SK-N-SH treated with all-trans-retinoic acid at 6 μM for 48 hours (cell line): Measurements from ENCODE around the gene ZDHHC19.

ENCODE experiments used
- ARNTL ChIP-seq: fragments of 450-650 bp; formaldehyde crosslinking; IDR thresholded peaks from 2 replicates; pipeline ENCODE4 v1.5.0; 2020; ENCODE audit warnings: low read depth, mild to moderate bottlenecking, moderate library complexity, borderline replicate concordance
- CSDC2 ChIP-seq: fragments of 250-450 bp; sonication (Bioruptor Pico); IDR thresholded peaks from 2 replicates; pipeline ENCODE4 v1.5.0; 2020; ENCODE audit warnings: mild to moderate bottlenecking, moderate library complexity
- GLIS3 ChIP-seq: fragments of 250-450 bp; sonication (Bioruptor Pico); IDR thresholded peaks from 2 replicates; pipeline ENCODE4 v1.5.0; 2020; ENCODE audit warnings: mild to moderate bottlenecking, moderate library complexity
- OSR1 ChIP-seq: fragments of 250-450 bp; sonication (Bioruptor Pico); IDR thresholded peaks from 2 replicates; pipeline ENCODE4 v1.8.0; 2022; ENCODE audit warnings: moderate library complexity, mild to moderate bottlenecking, inconsistent platforms
- SNAI2 ChIP-seq: fragments of 250-450 bp; sonication (Bioruptor Pico); IDR thresholded peaks from 2 replicates; pipeline ENCODE4 v1.5.0; 2020; ENCODE audit warnings: mild to moderate bottlenecking, moderate library complexity
- ZC3H10 ChIP-seq: fragments of 250-450 bp; sonication (Bioruptor Pico); IDR thresholded peaks from 2 replicates; pipeline ENCODE4 v1.5.1; 2021; ENCODE audit warnings: mild to moderate bottlenecking, moderate library complexity
- ZFP3 ChIP-seq: fragments of 250-450 bp; sonication (Bioruptor Pico); IDR thresholded peaks from 2 replicates; pipeline ENCODE4 v1.5.0; 2020; ENCODE audit warnings: mild to moderate bottlenecking, moderate library complexity
- ZNF565 ChIP-seq: fragments of 450-650 bp; formaldehyde crosslinking; conservative IDR thresholded peaks from 2 replicates; pipeline ENCODE4 v1.5.0; 2020; ENCODE audit warnings: low read depth, mild to moderate bottlenecking, moderate library complexity
- ZNF70 ChIP-seq: fragments of 450-650 bp; formaldehyde crosslinking; IDR thresholded peaks from 2 replicates; pipeline ENCODE4 v1.5.0; 2020; ENCODE audit warnings: mild to moderate bottlenecking, moderate library complexity
- TF ChIP-seq, protein P1 (sequence below): fragments of 250-450 bp; sonication (Bioruptor Pico); IDR thresholded peaks from 2 replicates; pipeline ENCODE4 v1.8.0; 2020; ENCODE audit warnings: mild to moderate bottlenecking, moderate library complexity, borderline replicate concordance

DNA sequence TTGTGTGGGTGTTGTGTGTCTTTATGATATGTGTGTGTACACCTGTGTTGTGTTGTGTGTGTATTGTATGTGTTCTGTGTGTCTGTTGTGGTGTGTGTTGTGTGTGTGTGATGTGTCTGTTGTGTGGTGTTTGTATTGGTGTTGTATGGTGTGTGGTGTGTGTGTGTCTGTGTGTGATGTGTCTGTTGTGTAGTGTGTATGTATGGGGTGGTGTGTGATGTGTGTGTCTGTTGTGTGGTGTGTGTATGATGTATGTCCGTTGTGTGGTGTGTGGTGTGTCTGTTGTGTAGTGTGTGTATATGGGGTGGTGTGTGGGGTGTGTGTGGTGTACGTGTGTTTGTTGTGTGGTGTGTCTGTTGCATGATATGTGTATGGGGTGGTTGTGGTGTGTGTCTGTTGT is 46.6 kb downstream of the ZDHHC19 start:
- TF ChIP-seq OSR1 (CRISPR knock-in tag) (no peak), ZNF70 (CRISPR knock-in tag) (no peak), ZNF565 (CRISPR knock-in tag) (no peak), ZC3H10 (CRISPR knock-in tag) (no peak), SNAI2 (CRISPR knock-in tag) (no peak), CSDC2 (no peak), ZFP3 (CRISPR knock-in tag) (no peak), GLIS3 (no peak), ARNTL (CRISPR knock-in tag) (no peak)
- TF ChIP-seq, protein P1, sequence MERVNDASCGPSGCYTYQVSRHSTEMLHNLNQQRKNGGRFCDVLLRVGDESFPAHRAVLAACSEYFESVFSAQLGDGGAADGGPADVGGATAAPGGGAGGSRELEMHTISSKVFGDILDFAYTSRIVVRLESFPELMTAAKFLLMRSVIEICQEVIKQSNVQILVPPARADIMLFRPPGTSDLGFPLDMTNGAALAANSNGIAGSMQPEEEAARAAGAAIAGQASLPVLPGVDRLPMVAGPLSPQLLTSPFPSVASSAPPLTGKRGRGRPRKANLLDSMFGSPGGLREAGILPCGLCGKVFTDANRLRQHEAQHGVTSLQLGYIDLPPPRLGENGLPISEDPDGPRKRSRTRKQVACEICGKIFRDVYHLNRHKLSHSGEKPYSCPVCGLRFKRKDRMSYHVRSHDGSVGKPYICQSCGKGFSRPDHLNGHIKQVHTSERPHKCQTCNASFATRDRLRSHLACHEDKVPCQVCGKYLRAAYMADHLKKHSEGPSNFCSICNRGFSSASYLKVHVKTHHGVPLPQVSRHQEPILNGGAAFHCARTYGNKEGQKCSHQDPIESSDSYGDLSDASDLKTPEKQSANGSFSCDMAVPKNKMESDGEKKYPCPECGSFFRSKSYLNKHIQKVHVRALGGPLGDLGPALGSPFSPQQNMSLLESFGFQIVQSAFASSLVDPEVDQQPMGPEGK (CRISPR knock-in tag), result no peak
